GM18861 (cell line): ENCODE results near the gene LENG8.
"Not testable (repeated sequence)": the region's sequence is repeated elsewhere in the genome, so short reads cannot be mapped to it uniquely, and the experiment has no call there.

Experiments used
- ATAC-seq: cut with Tn5 transposase; IDR thresholded peaks from one replicate; pipeline ENCODE4 v1.9.1; 2021; ENCODE audit not compliant: unreplicated experiment

The LENG8 gene

DNA sequence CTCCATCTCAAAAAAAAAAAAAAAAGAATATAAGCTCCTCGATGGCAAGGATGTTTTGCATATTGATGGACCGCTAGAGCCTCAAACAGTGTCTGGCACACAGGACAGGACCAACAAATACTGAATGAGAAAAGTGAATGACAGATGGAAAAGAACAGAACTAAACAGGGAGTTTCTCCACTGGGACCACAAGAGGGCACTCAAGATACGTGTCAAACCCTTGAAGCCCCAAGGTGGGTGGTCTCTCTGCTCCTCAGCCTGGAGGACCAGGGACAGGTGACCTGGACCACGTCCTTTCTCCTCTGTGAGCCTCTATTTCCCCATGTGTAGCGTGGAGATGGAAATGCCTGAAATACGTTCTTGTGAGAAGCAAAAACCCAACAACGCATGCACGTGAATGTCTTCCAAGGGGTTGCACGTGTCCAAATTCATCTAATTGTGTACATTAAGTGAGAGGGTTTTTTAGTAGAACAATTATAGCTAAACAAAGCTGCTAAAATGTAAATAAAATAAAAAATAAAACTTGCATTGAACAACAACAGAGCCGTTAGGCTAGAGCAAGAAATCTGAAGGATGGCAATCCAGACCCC, 29.8 kb downstream of the LENG8 start:
- ATAC-seq, result no peak

DNA sequence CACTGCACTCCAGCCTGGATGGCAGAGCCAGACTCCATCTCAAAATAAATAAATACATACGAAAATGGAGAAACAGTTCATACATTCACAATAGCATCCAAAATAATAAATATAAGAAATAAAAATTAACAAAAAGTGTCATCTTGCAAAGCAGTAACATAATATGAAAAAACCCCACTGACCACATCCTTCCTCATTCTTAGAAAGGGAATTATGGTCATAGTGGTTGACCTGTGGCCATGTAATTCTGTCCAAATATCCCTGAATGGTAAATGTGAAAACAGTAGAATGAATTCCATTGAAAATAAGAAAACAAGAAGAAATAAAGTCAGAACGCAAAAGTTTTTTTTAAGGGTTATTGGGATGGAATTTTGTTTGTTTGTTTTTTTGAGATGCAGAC, 31.1 kb downstream of the LENG8 start:
- no peak for ATAC-seq

DNA sequence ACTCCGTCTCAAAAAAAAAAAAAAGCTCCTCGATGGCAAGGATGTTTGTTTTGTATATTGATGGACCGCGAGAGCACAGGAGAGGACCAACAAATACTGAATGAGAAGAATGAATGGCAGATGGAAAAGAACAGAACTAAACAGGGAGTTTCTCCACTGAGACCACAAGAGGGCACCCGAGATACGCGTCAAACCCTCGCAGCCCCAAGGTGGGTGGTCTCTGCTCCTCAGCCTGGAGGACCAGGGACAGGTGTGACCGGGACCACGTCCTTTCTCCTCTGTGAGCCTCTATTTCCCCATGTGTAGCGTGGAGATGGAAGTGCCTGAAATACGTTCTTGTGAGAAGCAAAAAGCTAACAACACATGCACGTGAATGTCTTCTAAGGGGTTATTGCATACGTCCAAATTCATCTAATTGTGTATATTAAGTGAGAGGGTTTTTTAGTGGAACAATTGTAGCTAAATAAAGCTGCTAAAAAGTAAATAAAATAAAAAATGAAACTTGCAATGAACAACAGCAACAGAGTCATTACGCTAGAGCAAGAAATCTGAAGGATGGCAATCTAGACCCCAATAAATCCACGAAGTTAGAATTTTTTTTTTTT, 32.4 kb downstream of the LENG8 start:
- ATAC-seq, result no peak

DNA sequence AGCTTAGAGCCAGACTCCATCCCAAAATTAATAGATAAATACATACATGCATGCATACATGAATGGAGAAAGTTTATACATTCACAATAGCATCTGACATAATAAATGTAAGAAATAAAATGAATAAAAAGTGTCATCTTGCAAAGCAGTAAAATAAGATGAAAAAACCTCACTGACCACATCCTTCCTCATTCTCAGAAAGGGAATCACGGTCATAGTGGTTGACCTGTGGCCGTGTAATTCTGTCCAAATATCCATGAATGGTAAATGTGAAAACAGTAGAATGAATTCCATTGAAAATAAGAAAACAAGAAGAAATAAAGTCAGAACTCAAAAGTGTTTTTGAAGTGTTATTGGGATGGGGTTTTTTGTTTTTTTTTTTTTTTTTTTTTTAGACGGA, 33.9 kb downstream of the LENG8 start:
- ATAC-seq, result no peak

DNA sequence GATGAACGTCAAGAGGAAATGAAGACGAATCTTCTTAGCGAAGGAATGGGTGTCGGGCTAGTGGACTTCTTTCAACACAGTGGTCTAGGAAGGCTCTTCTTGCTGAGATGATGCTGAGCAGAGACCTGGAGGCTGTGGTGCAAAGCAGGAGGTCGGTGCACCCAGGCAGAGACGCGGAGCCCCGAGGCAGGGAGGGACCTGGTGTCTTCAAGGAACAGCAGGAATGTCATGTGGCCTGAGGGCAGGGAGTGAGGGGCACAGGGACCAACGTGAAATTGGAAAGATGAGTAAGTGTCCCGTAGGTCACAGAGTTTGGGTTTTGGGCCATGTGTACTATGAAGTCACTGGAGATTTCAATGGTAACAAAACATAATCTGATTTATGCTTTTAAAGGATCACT, 35.5 kb downstream of the LENG8 start:
- ATAC-seq, result no peak

DNA sequence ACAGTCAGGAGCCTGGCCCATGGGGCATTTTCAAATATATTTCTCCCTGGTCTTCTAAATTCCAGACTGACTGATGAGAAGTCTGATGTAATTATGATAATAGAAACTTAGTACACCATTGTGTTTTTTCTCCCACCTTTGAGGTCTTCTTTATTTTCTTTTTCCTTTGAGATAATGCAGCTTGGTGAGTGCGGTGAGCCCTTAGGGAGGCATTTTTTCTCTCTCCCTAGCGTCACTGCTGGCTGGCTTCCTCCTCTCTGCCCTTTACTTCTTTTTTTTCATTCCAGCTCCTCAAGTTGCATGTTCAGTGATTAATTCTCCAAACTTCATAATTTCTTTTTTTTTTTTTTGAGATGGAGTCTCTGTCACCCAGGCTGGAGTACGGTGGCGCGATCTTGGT, 36.9 kb downstream of the LENG8 start:
- no peak for ATAC-seq

DNA sequence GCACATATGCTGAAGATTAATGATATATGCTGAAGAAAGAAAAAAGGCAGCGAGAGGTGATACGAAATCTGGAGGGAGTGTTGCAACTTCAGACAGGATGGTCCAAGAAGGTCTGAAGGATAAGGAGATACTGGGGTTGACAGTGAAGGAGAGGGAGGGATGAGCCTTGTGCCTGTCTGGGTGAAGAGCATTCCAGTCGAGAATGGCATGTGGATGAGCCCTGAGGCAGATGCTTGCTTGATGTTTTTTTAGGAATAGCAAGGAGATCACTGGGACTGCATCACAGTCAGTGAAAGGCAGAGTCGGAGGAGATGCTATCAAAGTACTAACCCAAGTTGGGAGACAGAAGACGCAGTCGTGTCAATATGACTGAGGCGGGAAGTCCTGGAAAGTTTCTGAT, 40.3 kb downstream of the LENG8 start:
- ATAC-seq, result no peak

DNA sequence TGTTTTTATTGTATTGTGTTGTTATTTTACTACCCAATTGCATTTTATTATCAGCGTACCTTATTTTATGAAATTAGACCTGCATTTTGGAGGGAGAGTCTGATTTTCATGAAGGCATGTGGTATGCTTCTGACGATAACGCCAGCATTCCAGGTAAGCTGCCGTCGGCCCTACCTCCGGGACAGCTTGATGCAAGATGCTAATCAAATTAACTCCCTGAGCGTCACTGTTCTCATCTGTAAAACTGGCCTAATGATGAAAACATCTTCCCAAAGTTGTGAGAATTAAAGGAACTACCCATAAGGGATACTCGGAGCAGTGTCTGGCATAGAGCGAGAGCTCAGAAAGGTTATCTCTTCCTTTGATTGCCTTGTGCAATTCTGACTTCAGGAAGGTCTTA, 40.8 kb downstream of the LENG8 start:
- ATAC-seq, result no peak

DNA sequence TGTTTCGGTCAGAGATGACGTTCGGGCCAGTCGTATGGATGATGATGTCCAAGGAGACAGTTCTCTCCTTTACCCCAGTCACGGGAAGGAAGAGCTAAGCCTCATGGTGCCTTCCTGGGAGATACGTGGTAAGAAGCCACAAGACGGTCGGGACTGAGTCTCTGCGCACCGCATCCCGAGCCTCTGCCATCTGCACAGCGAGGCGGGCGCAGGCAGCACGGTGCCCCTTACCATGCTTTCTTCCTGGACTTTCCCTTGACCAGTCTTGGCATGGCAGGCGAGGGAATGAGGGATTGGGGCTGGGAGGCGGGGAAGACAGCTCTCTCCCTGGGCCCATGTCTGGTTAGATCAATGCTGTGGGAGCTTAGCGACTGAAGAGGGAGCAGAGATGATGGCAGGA, 43.6 kb downstream of the LENG8 start:
- ATAC-seq, result no peak

DNA sequence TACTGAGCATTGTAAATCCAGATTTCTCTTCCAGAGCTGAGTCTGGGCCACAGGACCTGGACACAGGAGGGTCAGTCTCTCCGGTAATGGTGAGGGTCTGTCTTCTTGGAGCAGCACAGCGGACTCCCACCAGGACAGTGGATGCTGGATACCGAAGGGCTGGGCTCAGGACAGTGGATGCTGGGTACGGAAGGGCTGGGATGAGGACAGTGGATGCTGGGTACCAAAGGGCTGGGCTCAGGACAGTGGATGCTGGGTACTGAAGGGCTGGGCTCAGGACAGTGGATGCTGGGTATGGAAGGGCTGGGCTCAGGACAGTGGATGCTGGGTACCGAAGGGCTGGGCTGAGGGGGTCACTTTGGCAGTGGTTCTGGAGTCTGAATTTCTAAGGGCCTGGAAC, 44.1 kb downstream of the LENG8 start:
- not testable (repeated sequence) for ATAC-seq

DNA sequence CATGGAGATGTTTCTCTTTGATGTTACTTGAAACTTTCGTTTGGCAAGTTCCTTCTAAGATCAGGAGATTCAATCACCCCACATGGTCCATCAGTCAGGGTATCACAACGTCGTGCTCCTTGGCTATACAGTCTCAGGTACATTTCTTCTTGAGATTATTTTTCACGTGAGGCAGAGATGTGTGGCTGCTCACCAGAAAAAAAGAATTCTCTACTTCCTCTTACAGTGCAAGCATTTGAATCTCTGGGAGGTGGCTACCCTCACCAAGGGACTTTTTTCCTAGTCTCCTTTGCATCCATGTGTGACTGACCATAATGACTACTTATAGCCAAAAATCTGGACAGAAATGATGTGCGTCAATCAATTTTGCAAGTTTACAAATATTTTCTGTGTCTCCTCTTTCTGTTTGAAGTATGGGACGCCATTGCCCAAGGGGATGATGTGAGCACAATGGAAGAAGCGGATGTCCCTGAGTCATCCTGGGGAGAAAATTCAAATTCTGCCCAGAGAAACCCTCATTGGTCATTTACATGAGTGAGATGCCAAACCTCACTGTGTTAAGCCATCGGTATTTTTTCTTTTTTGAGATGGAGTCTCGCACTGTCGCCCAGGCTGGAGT, 45.1 kb downstream of the LENG8 start:
- no peak for ATAC-seq

DNA sequence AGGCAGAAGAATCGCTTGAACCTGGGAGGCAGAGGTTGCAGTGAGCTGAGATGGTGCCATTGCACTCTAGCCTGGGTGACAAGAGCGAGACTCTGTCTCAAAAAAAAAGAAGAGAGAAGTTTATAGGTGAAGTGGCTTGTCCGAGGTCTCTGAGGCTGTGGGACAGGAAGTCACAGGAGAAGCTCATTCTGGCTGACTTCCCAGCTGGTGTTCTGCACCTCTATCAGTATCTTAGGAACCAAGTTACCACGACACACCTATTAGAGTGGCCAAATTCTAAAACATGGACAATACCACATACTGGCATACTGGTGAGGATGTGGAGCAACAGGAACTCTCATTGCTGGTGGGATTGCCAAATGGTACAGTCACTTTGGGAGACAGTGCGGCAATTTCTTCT, 46.3 kb downstream of the LENG8 start:
- ATAC-seq, result not testable (repeated sequence)

DNA sequence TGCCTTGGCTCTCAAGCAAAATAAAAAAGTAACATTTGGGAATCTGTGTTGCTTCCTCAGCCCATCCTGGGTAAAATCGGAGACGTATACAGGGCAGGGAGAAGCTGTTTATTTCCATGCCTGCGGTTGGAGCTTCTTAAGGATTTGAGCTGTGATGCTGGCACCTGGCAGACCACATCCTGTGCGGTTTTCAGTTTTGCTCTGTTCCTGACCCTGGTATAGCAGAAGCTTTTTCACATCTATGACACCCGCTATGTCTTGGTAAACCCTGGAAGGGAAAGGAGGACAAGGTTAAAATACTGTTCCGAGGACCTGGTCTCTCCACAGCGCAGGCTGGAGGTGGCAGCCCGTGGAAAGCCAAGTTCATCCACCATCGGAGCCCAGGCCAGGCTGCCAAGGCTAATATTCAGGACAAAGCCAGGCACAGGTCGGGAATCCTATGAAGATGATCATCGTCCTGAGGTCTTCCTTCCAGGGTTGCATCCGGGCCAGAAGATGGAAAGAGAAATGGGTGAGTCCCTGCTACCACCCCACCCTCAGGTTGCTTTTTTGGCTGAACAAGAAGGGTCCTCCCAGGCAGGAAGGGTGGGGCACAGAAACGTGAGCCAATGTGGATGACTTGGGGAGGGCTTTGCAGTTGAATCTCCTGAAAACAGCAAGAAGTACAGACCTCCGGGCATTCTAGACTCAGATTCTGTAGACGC, 48.9 kb downstream of the LENG8 start:
- not testable (repeated sequence) for ATAC-seq

DNA sequence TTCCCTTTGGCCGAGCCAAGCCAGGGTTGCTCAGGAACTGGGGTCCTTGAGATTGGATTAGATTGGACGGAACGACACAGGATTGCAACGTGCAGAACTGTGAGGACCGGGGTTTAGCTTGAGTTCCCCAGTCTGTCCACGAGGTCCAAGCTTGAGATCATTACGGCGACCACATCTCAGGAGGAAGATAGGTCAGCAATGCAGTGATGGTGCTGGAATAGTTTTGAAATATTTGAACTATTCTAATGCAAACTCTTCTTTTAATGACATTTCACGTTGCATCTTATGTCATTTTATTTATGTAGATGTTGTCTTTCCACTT, 49.4 kb downstream of the LENG8 start:
- not testable (repeated sequence) for ATAC-seq

DNA sequence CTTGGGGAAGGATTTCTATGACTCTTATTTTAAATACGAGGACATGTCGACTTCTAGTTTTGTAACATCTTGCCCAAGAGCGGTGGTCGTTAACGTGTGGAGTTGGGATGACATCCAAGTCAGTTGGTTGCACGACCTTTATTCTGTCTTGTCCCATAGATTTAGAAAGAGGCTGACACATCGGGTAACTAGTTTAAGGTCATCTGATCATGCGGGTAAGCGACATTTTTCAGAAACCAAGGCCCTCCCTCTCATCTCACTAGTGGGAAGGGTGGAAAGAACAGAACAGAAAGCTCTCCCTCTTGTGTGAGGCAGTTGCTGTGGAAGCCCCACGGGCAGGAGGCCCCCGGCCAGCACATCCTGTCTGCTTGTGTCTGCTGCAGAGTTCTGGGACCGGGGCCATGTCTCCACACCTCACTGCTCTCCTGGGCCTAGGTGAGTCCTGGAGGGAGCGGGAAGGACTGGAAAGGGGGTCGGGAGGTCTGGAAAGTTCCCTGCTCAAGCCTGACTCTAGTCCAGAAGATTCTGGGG, 53.6 kb downstream of the LENG8 start, which contains the start of gene LAIR2:
LAIR2 (plus strand) TSS at position 314 of the 531 bp plus-strand sequence; CDS start at position 402, 88 bp downstream.
- ATAC-seq, result no peak

DNA sequence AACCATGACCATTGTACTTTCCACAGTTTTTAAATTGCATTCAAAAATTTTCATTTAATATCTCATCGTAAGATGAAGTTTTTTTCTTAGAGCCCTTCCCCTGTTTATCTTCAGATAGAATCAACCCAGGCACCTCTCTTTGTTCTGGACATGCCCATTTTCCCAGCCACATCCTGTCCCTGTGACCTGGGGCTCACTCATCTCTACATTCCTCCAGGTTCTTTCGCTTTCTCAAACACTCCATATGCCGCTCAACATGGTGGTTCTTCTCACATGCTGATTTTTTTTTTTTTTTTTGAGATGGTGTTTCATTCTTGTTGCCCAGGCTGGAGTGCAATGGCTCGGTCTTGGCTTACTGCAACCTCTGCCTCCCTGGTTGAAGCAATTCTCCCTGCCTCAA, 56.5 kb downstream of the LENG8 start:
- not testable (repeated sequence) for ATAC-seq

DNA sequence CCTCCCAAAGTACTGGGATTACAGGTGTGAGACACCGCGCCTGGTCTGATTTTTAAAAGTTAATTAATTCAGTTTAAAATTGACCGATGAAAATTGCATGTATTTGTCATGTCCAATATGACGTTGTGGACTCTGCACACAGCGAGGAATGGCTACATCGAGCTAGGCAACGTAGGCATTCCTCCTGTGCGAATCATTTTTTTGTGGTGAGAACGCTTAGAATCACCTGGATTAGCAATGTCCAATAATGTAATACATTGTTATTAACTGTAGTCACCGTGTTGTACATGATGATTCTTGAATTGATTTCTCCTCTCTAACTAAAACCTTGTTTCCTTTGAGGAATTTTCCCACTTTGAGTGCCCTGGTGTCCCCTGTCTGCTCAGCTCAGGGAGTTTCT, 57.1 kb downstream of the LENG8 start:
- no peak for ATAC-seq

DNA sequence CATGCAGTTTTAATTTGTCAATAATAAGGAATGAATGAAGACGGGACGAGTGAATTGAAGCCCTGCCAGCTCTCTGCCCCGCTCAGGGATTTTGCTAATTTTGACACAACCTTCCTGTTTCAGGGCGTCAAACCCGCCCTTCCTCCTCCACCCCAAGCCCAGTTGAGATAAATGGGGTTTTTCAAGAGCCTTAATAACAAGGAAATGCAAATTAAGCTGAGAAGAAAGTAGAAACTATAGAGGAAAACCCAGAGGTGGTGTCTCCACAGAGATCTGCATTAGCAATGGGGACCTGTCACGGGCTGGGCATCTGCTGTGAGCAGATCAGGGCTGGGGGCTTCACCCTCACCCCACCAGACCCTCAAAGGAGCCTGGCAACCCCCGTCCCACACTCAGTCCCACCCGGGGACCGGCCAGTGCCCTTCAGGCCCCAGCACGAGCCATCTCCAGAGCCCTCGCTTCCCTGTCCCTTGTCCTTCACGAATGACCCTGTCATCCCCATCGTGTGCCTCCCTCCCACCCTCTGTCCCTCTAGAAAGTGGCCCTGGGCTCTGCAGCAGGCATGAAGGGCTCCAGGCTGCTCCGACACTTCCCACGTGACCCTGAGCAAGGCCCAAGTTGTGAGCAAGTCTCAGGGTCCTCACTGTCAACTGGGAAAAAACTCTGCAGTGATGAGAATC, 58.2 kb downstream of the LENG8 start:
- not testable (repeated sequence) for ATAC-seq

DNA sequence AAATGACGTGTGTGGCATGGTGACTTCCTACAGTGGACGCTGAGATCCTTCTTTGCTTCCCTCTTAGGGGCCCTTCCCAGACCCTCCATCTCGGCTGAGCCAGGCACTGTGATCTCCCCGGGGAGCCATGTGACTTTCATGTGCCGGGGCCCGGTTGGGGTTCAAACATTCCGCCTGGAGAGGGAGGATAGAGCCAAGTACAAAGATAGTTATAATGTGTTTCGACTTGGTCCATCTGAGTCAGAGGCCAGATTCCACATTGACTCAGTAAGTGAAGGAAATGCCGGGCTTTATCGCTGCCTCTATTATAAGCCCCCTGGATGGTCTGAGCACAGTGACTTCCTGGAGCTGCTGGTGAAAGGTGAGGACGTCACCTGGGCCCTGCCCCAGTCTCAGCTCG, 58.8 kb downstream of the LENG8 start:
- no peak for ATAC-seq

DNA sequence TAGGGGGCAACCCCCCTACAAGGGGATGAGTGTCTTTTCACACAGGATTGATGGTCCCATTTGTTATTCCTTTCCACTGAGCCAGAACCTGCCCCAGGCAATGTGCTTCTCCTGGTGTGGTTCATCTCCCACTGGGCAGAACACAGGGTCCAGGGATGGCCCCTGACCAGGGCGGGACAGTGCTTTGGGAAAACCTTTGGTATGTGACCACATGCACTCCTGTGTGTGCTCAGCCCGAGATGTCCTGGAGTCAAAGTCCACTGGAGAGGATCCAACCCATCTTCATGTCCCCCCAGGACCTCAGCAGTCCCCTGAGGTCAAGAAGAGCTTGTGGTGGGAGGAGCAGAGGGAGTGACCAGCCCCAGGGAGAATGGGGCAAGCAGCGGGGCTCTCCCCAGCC, 59.5 kb downstream of the LENG8 start:
- ATAC-seq, result not testable (repeated sequence)

DNA sequence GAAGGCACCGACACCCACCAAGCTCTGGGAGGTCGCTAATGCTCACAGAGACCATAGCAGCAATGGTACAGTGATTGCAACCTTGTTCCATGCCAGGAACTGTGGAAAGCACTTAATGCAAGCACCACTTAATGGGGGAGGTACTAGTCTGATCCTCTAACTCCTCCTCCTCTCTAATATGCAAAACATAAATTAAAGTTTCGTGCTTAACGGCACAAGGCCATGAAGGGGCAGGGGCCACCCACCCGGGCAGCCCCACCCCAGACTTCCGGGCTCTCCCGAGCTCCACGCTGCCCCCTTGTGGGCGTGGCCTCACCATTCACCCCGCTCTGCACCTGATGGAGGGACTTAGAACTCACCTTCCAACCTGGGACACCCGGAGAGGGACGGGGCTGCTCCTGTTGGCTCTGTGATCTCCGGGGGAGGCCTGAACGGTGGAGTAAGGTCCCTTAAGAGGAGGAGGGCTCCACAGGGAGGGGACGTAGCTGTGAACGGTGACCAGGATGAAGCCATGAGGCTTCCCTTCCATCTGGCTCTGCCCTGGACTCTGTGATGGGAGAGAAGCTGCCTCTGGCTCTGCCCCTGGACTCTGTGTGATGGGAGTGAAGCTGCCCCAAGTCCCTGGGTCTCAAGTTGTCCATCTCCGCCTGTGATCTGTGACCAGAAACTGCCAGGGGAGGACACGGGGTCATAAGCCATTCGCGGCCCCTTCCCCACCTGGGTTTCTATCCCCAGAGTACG, 60.4 kb downstream of the LENG8 start:
- ATAC-seq, result not testable (repeated sequence)
